Kidney capillary endothelial cell (primary cell): ENCODE measurements around the gene SHANK2.

ENCODE experiments used
- DNase-seq: peaks from one replicate; pipeline ENCODE4 v3.0.0-alpha.2; 2018; ENCODE audit warnings: low spot score

The SHANK2 gene

DNA sequence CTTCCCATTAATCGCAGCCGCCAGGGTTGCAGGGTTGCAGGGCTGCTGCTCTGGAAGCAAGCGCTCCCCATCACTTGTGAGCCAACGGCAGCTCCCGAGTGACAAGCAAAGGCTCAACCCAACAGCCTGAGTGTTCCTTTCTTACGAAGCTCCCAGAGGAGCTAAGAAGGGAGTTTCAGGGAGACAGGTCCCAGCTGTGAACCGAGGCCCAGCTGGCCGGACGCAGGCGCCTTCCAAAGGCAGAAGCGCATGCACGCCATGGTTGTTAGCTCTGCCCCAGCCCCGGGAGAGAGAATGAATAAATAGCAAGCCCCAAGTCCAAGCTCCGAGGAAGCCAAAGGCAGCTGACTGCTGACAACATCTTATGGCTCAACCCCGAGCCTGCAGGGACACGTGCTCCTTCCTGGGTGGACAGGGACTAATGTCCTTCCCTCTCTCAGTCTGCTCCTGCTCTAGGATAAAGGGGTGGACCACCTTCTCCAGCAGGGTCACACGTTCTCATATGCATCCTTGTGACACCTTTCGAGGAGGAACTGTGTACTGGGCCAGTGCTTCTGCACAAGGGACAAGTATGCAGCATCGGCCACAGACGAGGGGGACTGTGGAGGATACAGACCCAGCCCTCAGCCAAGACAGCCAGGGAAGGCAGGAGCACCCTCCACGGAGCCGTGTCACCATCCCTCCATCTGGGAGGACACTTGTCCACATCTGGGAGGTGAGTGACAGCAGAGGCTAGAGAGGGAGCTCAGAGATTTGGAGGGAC lies 29.9 kb downstream of the SHANK2 start:
- no peak for DNase-seq

DNA sequence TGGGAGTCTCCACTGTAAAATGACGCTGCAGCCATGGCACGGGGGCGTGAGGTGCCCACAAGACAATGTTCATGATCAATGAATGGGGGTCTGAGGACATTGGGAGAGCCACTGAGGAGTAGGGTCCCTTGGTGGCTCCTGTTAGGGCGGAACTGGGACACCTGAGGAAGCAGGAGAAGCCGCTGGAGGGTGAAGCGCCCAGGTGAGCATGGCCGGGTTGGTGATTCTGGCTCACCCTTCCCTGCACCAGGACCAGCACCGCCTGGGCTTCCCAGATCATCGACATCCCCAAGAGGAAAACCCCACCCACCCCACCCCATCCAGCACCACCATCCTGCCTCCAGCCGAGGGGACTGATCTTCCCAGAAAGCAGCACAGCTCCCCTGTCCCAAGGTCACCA lies 30.6 kb downstream of the SHANK2 start:
- no peak for DNase-seq

DNA sequence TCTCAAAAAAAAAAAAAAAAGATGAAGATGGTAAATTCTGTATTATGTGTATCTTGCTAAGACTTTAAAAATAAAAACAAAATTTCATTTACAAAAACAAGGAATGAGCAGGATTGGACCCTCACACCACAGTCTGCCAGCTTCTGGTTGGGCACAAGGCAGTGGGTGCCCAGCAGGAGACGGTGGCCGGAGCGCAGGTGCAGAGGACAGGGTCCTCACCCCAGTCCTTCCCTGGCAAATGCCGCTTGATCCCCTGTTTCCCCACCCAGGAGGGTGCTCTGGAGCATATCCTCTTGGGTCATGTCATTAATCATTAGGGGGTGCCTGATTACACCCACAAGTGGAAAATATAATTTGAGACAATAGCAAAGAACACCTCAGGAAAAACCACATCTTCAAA lies 31.2 kb downstream of the SHANK2 start:
- DNase-seq: no peak

DNA sequence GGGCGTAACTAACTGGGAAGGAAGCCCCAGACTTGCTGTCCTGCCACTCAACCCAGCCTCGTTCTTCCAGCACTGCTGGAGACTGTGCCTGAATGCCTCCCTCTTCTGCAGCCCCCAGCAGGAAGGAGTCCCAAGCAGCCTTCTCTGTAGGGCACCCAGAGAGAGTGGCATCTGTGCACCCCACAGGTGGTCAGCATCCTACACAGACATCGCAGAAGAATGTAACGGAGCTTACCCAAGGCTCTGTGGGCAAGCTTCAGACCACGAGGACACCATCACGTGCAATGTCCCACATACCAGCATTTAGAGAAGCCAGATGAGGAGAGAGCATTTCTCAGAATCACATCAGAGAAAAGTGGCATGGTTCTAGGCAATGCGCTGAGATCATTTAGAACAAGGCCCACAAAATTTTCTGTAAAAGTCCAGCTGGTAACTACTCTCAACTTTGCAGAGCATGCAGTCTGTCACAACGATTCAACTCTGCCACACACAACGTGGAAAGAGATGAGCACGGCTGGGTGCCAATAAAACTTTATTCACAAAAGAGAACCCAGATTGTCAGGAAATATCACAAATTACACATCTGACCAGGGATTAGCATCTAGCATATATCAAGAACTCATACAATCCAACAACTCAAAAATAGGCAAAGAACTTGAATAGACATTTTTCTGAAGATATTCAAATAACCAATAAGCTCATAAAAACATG lies 33.4 kb downstream of the SHANK2 start:
- DNase-seq: no peak

DNA sequence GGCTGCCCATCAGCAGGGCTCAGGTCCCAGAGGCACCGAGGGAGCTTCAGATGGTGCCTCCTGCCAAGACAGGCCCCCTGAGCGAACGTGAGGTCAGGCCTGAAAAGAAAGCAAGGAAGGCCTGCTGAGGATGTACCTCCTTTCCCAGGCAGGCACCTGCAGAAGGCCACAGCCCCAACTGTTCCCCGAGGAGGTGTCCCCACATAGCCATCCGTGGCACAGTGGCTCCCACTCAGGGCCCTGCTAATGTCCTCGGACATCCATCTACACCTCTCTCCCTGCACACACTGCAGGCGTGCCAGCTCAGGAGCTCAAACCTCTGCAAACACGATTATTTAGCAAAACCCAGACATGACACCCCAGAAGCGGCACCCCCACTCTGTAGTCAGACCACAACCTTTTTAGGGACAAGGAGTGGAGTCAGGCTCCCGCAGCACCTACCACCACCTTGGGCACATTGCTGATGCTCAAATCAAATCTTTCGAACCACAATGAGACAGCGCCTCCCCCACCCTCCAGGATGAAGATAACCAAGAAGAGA lies 36.9 kb downstream of the SHANK2 start:
- DNase-seq: no peak

DNA sequence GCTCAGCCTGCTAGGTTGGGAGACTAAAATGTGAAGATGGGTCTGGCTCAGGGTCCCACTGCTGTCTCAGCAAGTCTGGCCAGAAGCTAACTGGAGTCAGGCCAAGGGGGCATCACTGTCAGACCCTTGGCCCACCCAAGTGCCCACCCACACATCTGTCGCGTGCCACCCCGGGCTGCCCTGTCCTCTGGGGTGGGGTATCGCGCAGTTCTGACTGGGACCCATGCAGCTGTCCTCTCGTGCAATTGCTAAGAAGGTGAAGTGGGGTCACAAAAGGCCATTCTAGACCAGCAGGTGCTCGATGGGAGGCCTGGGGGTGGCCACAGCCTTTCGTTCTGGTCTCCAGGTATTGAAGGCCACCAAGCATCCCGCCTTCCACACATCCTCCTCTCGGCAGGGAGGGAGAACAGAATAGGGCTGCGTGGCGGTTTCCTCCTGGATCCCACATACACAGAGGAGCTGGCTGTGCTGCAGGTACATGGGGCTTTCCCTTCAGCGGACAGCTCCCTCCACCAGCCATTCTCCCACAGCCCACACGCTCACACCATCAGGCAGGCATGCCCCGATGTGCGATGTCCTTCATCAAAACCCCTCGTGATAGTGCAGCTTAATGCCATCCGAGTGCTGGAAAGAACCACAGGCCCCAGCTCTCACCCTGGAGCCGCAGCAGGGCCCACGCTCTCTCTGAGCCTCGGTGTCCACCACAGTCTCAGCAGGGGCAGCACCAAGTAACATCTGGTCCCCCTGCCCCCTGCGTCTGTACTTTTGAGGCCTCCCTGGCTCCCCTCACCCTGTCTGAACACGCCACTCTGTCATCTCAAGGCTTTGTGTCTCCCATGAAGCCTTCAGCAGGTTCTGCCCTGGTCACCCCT lies 37.6 kb downstream of the SHANK2 start:
- no peak for DNase-seq

DNA sequence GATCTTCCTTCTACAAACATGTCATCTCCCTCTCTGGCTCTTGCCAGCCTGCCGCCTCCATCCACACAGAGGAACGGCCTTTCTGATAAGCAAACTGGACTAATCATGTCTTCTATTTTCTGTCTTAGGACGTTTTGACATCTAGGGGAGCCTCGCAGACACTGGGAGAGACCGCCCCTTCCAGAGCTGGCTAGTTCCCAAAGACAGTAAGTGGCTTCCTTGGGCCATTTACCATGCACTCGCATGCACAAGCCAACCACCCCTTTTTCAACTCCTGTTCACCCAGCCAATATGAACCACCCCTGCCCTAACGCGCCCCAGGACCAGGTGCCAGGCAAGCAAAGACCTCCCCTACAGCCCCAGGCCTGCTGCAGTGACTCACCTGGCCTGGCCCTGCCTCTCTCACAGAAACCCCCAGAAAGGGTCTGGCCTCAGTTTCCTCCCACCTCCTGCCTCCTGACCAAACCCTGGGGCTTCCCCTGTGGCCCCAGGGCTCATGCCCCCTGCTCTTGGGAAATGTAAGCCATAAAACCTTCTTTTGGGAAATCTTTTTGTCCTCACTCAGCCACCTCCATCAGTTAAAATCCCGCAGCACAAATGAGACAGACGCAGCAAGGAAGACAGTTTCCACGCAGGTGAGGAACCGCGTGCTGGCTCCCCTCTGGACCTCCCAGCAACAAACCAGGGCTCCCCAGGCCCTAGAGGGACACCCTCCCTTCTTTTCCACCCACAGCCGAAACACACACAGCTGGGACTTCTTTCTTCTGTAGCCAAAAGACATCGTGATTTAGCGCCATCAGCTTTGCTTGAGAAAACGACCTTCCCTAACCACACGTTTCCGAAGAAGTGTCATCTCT lies 38.5 kb downstream of the SHANK2 start:
- no peak for DNase-seq

DNA sequence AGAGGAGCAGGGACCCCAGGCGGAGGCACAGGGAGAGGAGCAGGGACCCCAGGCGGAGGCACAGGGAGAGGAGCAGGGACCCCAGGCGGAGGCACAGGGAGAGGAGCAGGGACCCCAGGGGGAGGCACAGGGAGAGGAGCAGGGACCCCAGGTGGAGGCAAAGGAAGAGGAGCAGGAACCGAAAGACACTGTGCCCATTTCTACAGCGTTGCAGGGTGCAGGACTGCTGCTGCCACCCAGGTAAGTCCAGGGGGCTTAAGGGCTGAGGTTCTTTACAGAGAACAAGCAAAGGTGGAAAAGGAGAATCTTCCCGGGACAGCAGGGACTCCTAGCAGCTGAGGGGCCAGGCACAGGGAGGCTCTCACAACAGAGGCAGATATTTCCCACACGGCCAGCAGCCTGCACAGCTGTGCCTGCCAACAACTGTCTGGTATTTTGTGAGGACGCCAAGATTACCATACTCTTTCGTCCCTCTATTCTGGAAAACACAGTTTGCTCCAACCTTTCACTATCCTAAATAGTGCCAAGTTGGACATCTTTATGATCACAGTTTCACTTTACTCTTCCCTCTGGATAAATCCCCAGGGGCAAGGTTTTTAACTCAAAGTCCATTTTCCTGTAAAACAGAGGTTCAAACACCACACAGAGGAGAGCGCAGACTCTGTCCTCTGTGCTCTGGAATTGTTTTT lies 39.4 kb downstream of the SHANK2 start:
- DNase-seq: no peak

DNA sequence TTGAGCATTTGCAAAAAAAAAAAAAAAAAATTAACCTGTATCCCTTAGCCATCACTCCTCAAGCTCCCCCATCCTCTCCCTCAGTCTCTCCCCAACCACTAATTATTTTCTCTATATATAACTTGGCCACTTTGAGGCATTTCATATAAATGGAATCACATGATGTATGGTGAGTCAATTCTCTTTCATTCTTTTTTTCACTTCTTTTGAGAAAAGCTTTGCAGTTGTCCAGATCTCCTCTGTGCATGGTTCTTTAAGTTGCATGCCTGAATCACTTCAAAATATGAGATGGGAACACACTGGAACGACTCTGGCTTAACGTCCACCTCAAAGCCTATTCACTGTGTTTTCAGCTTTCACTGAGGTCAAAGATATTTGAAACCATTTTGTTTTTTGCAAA lies 40.7 kb downstream of the SHANK2 start:
- DNase-seq: no peak

DNA sequence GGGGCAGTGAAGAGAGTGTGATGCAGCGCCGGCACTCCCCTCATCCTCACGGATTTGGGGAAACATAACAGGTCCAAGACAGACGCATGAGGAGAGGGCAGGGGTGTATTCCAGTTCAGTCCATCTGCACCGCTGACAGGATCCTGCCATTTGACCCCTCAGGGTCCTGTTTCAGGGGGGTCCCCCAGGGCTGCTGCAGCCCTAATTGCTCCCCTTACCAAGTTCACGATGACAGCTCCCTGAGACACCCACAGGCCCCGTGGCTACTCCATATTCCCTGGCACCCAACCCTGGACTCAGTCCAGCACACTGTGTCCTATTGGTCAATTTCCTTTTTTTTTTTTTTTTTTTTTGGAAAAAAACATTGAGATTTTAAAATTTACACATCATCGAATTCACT lies 41.5 kb downstream of the SHANK2 start:
- no peak for DNase-seq

DNA sequence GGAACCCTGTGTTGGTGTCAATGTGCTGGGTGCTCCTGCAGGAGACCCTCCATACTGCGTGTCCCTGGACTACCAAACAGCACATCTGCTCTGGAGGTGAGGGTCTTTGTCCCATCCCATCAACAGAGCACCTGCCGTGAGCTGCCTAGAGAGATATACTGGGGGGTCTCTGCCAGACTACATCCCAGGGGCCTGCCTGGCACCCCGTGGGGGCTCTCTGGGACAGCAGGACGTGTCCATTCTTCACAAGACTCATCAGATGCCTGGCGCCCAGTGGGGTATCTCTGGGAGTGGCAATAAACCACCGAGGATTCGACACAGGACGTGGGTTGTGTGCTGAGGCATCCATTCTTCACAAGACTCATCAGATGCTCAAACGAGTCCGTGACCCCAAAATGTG lies 42.7 kb downstream of the SHANK2 start:
- DNase-seq: no peak

DNA sequence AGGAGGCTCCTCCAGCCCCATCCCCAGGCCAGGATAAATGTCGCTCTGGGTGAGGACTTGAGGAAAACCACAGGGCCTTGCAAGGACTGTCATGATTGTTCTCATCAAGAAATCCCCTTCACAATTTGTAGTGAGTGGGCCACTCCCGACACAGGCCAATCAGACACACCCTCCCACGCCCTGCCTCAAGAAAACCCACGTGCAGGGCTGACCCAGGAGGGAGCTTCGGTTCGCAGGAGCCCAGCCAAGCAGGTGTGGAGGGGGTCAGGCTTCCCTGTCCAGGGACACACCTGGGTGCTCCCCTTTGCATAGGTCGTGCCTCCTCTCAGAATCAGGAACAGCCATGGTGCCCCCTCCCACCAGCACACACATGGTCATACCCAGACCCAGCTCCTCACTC lies 43.2 kb downstream of the SHANK2 start:
- DNase-seq: no peak

DNA sequence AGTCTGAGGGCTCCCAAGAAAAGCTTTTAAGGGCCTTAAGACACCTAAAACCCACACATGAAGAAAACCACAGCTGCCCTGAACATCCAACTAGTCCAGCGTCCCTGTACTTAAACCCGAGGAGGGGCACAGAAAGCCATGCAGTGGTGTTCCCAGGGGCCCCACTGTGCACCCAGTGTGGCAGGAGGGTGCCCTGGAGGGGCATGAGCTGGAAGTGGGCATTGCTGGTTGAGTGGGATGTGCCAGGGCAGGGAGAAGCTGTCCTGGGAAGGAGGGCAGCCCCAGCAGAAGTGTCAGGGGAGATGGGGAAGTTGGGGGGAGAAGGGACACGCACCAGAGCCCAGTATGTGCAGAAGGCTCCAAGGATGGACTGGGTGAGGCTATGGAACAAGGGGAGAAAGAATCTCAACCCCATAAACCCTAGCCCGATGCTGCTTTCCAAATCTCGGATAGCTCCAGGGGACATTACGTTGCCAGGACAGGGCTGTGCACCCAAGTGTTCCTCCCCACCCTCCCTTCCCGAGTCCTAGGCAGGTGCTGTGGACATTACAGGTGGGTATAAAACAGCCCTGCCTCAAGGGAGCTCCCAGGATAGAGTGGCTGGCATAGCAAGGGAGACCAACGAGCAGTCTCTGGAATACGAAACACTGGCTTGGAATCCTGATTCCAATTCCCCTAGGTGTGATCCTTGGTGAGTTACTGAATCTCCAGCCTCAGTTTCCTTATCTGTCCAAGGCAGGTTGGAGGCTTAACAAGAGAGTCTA lies 44.2 kb downstream of the SHANK2 start:
- DNase-seq: no peak

DNA sequence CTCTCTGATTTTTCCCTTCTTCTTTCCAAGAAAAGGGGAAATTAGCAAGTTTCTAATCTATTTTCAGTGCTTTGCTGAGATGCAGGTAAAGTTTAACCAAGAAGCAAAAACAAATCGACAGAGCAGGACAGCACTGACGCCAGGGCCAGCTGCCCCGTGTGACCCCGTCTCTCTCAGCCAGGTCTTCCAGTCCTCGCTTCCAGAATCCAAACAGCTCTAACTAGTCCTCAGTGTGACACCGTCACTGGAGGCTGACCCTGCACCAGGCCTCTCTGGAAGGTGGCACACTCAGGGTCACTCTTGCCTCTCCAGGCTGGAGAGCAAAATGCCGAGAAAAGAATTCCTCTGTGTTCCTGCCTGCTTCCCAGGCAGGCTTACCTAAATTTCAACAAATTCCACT lies 44.8 kb downstream of the SHANK2 start:
- no peak for DNase-seq

DNA sequence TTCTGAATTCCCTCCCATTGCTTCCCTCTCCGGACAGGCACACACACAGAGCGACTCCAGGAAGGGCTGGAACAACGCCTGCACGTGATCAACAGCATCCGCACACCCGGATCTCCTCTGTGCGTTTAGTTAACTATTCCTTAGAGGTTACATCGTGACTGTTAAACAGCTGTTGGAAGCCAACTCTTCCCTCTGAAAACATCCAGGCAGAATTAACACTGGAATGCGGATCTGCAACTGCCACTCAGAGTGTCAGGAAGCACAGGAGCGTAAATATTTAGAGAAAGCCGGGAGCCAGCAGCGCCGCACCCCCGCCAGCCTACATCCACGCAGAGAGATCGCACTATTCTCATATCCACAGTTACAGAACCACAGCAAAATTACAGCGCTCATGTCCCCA lies 46.2 kb downstream of the SHANK2 start:
- DNase-seq: no peak

DNA sequence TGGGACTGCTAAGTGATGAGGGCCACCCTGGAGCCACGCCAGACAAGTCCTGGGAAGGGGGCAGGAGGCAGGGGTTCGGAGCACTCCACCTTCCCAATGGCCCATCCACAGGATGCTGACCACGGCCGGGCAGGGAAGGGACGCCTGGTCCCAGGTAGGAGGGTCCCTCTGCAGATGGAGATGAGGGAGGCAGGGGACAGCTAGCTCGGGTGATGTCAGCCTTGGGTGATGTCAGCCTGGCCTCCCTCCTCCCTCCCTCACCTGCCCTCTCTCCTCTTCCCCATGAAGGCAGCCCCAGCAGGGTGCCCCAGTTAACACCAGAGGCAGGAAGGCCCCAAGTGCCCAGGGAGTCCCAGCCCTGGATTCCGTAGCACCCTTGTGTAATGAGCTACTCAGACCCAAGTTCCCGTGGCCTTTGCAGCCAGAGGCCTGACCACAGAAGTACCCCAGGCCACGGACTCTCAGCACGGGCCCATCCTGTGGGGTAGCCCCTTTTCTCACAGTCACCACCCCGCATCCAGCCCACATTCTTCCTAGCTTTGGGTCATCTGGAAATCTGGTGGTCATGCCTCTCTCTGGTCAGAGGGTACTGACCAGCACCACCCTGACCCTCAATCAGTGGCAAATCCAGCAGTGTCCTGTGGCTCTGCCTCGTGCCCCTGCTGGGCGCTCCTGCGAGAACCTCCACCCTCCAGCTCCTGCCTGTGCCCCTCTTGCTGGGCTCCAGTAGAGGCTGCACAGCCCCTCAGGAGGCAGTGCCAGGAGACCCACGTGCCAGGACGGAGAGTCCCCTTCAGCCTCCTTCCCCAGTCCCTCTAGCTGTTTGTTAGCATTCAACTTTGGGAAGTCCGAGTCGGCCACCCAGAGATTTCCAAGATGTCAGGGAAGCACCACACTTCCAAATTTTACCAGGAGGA lies 47.4 kb downstream of the SHANK2 start:
- no peak for DNase-seq

DNA sequence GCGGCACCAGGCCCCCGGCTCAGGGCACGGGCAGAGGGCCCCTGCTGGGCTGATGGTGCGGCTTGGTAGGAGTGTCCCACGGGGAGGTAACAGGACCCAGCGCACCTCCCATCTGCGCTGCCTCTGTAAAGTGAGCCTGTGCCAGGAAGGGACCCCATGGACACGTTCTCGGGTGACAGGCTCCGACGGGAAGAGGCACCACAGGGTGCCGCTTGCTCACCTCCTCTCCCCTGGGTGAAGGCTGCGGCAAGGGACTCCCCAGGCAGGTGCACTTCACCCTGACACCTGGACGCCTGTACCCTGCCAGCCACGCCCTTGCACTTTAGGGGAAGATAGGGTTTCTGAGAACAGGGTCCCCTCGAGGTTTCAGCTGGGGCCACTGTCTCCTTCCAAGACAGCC lies 48.1 kb downstream of the SHANK2 start:
- DNase-seq: no peak

DNA sequence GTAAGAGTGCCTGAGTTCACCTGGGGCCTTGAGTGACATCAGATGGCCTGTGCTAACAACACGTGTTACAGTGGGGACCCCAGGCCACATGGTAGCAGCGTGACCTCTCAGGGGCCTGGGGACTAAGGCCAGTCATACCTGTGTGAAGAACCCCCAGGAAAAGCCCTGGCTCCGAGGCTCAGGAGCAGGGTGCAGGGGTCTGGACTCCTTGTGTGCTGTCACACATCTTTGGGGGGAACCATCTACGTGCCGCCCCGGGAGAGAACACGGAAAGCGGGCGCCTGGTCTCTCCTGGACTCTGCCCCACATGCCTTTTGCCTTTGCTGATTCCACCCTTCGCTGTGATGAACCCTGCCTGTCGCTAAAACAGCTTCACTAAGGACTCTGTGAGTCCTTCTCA lies 48.7 kb downstream of the SHANK2 start:
- DNase-seq: no peak

DNA sequence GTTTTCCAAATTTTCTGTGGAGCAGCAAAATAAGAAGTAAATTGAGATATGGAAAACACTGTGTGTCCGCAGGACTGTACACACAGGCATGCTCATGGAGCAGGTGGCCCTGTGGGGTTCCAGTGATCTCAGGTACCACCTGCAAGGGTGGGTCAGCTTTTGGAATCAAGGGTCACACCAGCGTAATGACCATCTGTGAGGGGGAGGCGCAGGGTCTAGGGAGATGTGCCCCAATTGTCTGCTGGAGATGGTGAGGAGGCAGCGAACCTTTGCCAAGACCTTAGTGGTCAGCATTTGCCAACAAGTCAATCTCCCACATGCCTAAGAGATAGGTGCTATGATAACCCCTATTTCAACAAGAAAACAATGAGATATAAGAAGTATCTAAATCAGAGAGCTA lies 49.4 kb downstream of the SHANK2 start:
- DNase-seq: no peak
